OCI-LY7 (cell line): ENCODE data around the gene PRR5L. TPM values are rescaled to one million over a fixed set of nuclear protein-coding genes. Genes with fewer than 3 reads are reported as not detected.

Experiments used
- BruUV-seq: library from RNA; stranded (reverse); fragments of 400-500 nt; replicated peaks from 2 replicates; lab custom pipeline; 2021; lab: Mats Ljungman, UMichigan
- CTCF ChIA-PET: fragments of 300-600 bp; sonication (Branson Sonifier 250); formaldehyde crosslinking; loops from one replicate; lab custom pipeline; 2022; ENCODE audit warnings: antibody characterized with exemption; ENCODE audit not compliant: unreplicated experiment; lab: Charles Lee
- POLR2A ChIA-PET: fragments of 300-600 bp; sonication (Branson Sonifier 250); formaldehyde crosslinking; loops from one replicate; lab custom pipeline; 2022; ENCODE audit warnings: antibody characterized with exemption; lab: Charles Lee
- DNase-seq: peaks from one replicate; pipeline ENCODE4 v3.0.0-alpha.2; 2015; ENCODE audit warnings: low spot score
- H2AFZ ChIP-seq: fragments of 200-600 bp; sonication (generic), shearing (Covaris generic); 2 replicates; pipeline ENCODE4 v1.6.1; 2014; ENCODE audit warnings: mild to moderate bottlenecking, antibody characterized with exemption, low read length, moderate library complexity
- H3K27ac ChIP-seq: fragments of 200-600 bp; sonication (generic); 2 replicates; pipeline ENCODE4 v1.5.1; 2014; ENCODE audit warnings: mixed run types, low read depth, mild to moderate bottlenecking, moderate library complexity, low read length, inconsistent platforms; ENCODE audit not compliant: poor library complexity, severe bottlenecking
- H3K36me3 ChIP-seq: fragments of 200-600 bp; sonication (generic); 2 replicates; pipeline ENCODE4 v1.6.1; 2014; ENCODE audit warnings: mild to moderate bottlenecking, antibody characterized with exemption, low read length, moderate library complexity, mixed read lengths; ENCODE audit not compliant: insufficient read depth
- H3K4me1 ChIP-seq: fragments of 200-600 bp; sonication (generic); 2 replicates; pipeline ENCODE4 v1.5.1; 2014; ENCODE audit warnings: mild to moderate bottlenecking, low read length; ENCODE audit not compliant: insufficient read depth, poor library complexity, severe bottlenecking
- H3K4me2 ChIP-seq: fragments of 200-600 bp; sonication (generic); 2 replicates; pipeline ENCODE4 v1.6.1; 2014; ENCODE audit warnings: mild to moderate bottlenecking, low read length
- H3K4me3 ChIP-seq: fragments of 200-600 bp; sonication (generic); 2 replicates; pipeline ENCODE4 v1.5.1; 2014; ENCODE audit warnings: mild to moderate bottlenecking, low read depth, low read length; ENCODE audit not compliant: poor library complexity, severe bottlenecking
- H3K79me2 ChIP-seq: fragments of 200-600 bp; sonication (generic); 2 replicates; pipeline ENCODE4 v1.6.1; 2016; ENCODE audit warnings: low read depth, mild to moderate bottlenecking, low read length, moderate library complexity, mixed read lengths; ENCODE audit not compliant: insufficient read depth
- H3K9me2 ChIP-seq: fragments of 200-600 bp; sonication (generic); 2 replicates; pipeline ENCODE4 v1.6.1; 2016; ENCODE audit warnings: mild to moderate bottlenecking, low read length, mixed read lengths; ENCODE audit not compliant: insufficient read depth
- H3K9me3 ChIP-seq: fragments of 200-600 bp; sonication (generic); 2 replicates; pipeline ENCODE4 v1.6.1; 2014; ENCODE audit warnings: mild to moderate bottlenecking, mixed run types, low read length, mixed read lengths
- H4K20me1 ChIP-seq: fragments of 200-600 bp; sonication (generic); 2 replicates; pipeline ENCODE4 v1.6.1; 2014; ENCODE audit warnings: mild to moderate bottlenecking, antibody characterized with exemption, low read length, moderate library complexity, mixed read lengths; ENCODE audit not compliant: insufficient read depth
- EZH2phosphoT487 ChIP-seq: fragments of 200-600 bp; sonication (generic); IDR thresholded peaks from 2 replicates; pipeline ENCODE4 v1.6.1; 2018; ENCODE audit warnings: low read depth, borderline replicate concordance, mild to moderate bottlenecking, mixed run types, antibody characterized with exemption, low read length, moderate library complexity, mixed read lengths
- intact Hi-C: fragments of 100-400 bp; cut with micrococcal nuclease; formaldehyde crosslinking; loops from one replicate; pipeline ENCODE4 v1.10.0; 2022; ENCODE audit not compliant: unreplicated experiment
- total RNA-seq, 2 experiments: library from RNA; depleted of rRNA in 1 of 2; stranded (reverse); fragments of >200 nt in 1 of 2; shearing (Covaris generic) in 1 of 2; gene quantifications; 2 replicates each; pipeline ENCODE4 v1.2.3, GENCODE V29; 2014 to 2022
- TF ChIP-seq, protein P1 (sequence below): fragments of 200-600 bp; sonication (generic); conservative IDR thresholded peaks from 2 replicates; pipeline ENCODE4 v1.5.1; 2014; ENCODE audit warnings: mild to moderate bottlenecking, antibody characterized with exemption, low read length, moderate library complexity, mixed read lengths

PRR5L gene
- total RNA-seq, 2 experiments from 2014 or later = not detected

DNA sequence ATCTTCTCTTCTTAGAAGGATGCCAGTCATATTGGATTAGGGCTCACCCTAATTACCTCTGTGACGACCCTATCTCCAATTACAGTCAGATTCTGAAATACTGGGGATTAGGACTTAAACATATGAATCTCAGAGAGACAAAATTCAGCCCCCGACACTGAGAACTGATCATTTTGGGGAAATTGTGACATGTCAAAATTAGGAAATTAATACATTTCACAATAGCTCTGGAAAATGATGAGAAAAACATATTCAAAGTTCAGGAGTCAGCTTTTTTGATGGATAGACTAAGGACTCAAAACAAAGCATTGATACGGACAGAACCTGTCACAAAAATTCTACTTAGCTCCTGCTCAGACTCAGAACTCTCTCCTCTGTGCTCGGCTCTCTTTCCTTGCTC is 47.7 kb upstream of the PRR5L start:
- Histone ChIP-seq H2AFZ (no peak overlapping the region), H3K4me3 (no peak overlapping the region), H3K4me1 (no peaks in the 10 kb centered on the region), H3K27ac (no peak overlapping the region), H3K36me3 (no peaks in the 10 kb centered on the region), H3K79me2 (no peaks in the 10 kb centered on the region), H3K9me3 (no peaks in the 10 kb centered on the region), H3K9me2 (no peaks in the 10 kb centered on the region), H3K4me2 (no peak overlapping the region), H4K20me1 (no peaks in the 10 kb centered on the region)
- ChIA-PET POLR2A (interaction anchor here (0.6 to 1.3 kb wide), 3 partner anchors 10 to 107 kb away, joined by 3 read pairs; no protein-coding TSS in a partner anchor), CTCF (no interaction called here)
- TF ChIP-seq EZH2phosphoT487 = no peak
- TF ChIP-seq, protein P1, sequence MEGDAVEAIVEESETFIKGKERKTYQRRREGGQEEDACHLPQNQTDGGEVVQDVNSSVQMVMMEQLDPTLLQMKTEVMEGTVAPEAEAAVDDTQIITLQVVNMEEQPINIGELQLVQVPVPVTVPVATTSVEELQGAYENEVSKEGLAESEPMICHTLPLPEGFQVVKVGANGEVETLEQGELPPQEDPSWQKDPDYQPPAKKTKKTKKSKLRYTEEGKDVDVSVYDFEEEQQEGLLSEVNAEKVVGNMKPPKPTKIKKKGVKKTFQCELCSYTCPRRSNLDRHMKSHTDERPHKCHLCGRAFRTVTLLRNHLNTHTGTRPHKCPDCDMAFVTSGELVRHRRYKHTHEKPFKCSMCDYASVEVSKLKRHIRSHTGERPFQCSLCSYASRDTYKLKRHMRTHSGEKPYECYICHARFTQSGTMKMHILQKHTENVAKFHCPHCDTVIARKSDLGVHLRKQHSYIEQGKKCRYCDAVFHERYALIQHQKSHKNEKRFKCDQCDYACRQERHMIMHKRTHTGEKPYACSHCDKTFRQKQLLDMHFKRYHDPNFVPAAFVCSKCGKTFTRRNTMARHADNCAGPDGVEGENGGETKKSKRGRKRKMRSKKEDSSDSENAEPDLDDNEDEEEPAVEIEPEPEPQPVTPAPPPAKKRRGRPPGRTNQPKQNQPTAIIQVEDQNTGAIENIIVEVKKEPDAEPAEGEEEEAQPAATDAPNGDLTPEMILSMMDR = no peak
- BruUV-seq = no TSS peak
- intact Hi-C loops = no loop called here
- no peak for DNase-seq

DNA sequence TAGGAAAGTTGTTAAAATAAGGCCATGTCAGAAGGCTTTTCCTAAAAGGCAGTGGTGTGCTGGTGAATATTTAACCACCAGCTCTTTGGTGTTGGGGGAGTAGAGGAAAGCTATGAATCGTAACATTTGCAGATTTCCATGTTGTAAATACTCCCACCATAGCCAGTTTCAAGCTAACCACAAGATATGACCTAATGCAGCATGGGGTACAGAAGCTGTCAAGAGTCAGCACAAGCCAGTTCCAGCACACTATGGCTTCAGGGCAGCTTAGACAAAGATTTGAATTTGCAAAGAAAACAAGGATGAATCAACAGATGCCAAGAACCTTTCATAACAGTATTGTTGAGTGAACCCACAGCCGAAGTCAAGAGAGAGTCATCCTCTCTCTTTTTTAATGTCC is 46.8 kb upstream of the PRR5L start:
- Histone ChIP-seq H3K4me2 (no peak overlapping the region), H4K20me1 (no peaks in the 10 kb centered on the region), H3K9me3 (no peaks in the 10 kb centered on the region), H3K79me2 (no peaks in the 10 kb centered on the region), H3K27ac (no peak overlapping the region), H3K4me3 (no peak overlapping the region), H2AFZ (no peak overlapping the region), H3K36me3 (no peaks in the 10 kb centered on the region), H3K4me1 (no peaks in the 10 kb centered on the region), H3K9me2 (no peaks in the 10 kb centered on the region)
- TF ChIP-seq, protein P1 = no peak
- no peak for TF ChIP-seq EZH2phosphoT487
- DNase-seq = no peak
- POLR2A ChIA-PET = interaction anchor here (0.6 to 1.1 kb wide), 4 partner anchors 10 to 160 kb away, joined by 3 read pairs; no protein-coding TSS in a partner anchor
- intact Hi-C loops = no loop called here
- no TSS peak for BruUV-seq
- CTCF ChIA-PET = no interaction called here

DNA sequence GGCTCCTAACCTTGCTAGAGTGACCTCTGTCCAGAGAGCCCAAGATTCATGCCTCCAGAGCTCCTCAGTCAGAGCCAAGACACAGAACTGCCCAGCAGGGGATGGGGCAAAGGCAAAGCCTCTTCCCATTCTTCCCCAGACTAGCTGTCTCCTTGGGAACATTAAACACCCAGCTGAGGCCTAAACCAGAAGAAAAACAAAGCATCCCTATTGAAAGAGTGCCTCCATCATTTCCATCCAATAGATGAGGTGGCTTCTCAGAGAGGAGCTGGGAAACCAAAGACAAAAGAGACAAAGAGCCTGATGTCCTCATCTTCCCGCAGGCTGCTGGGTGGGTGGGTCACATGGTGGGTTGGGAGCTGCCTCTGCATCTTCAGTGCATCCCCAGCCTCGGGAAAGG is 44.3 kb upstream of the PRR5L start:
- no peak overlapping the region for H3K27ac ChIP-seq
- H3K36me3 ChIP-seq = no peaks in the 10 kb centered on the region
- H3K9me3 ChIP-seq = no peaks in the 10 kb centered on the region
- intact Hi-C loops = no loop called here
- POLR2A ChIA-PET = interaction anchor here (0.5 to 0.6 kb wide), 2 partner anchors 567 to 631 kb away, joined by 3 read pairs; no protein-coding TSS in a partner anchor
- no peaks in the 10 kb centered on the region for H3K79me2 ChIP-seq
- no peak overlapping the region for H2AFZ ChIP-seq
- DNase-seq = no peak
- CTCF ChIA-PET = no interaction called here
- no peaks in the 10 kb centered on the region for H3K4me1 ChIP-seq
- TF ChIP-seq, protein P1 = no peak
- TF ChIP-seq EZH2phosphoT487 = no peak
- H3K4me3 ChIP-seq = no peak overlapping the region
- no peaks in the 10 kb centered on the region for H3K9me2 ChIP-seq
- no peak overlapping the region for H3K4me2 ChIP-seq
- H4K20me1 ChIP-seq = no peaks in the 10 kb centered on the region
- BruUV-seq = no TSS peak
